AG09309 (cell line): ENCODE measurements around the gene KRTAP1-1.
"Not testable (repeated sequence)": the region's sequence is repeated elsewhere in the genome, so short reads cannot be mapped to it uniquely, and the experiment has no call there.

Experiments
- DNase-seq: peaks from one replicate; pipeline ENCODE4 v3.0.0-alpha.2; 2010; ENCODE audit warnings: low read depth
- H3K4me3 ChIP-seq: 2 replicates; pipeline ENCODE4 v1.5.1; 2011; ENCODE audit warnings: mild to moderate bottlenecking, low read depth, low read length, moderate library complexity; ENCODE audit not compliant: control insufficient read depth
- CTCF ChIP-seq: IDR thresholded peaks from 2 replicates; pipeline ENCODE4 v1.5.1; 2011; ENCODE audit warnings: mild to moderate bottlenecking, low read depth, low read length, inconsistent platforms; ENCODE audit not compliant: insufficient read depth, control insufficient read depth; ENCODE audit errors: missing control alignments

KRTAP1-1 gene, protein sequence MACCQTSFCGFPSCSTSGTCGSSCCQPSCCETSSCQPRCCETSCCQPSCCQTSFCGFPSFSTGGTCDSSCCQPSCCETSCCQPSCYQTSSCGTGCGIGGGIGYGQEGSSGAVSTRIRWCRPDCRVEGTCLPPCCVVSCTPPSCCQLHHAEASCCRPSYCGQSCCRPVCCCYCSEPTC

DNA sequence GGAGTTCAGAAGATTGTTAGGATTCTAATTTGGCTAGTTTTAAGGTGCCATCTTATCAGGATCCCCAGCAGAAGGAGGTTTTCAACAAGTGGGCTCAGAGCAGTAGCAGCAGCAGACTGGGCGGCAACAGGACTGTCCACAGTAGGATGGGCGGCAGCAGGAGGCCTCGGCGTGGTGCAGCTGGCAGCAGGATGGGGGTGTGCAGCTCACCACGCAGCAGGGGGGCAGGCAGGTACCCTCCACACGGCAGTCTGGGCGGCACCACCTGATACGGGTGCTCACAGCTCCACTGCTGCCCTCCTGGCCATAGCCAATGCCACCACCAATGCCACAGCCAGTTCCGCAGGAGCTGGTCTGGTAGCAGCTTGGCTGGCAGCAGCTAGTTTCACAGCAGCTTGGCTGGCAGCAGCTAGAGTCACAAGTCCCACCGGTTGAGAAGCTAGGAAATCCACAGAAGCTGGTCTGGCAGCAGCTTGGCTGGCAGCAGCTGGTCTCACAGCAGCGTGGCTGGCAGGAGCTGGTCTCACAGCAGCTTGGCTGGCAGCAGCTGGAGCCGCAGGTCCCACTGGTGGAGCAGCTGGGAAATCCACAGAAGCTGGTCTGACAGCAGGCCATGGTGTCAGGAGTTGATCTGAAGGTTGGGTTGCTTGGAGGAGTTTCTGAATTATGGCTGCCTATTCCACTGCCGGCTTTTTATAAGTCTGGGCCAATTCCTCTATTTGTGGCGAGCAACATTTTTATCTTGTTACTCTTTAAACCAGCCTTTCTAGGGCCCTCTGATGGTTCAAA, at the start of gene KRTAP1-1:
TSS of gene KRTAP1-1 (minus strand) at position 668 of the 789 bp plus-strand sequence. CDS start at position 615, 53 bp downstream.
- DNase-seq = not testable (repeated sequence)

GRCh38 chr17:41088760-41089352, 47.6 kb upstream of the KRTAP1-1 start:
- H3K4me3 ChIP-seq, DNase-seq: not testable (repeated sequence)

More for the DNA sequence above, at the start of gene KRTAP1-1:
- peak; percentile 26 for TF ChIP-seq CTCF
- H3K4me3 ChIP-seq = not testable (repeated sequence)

GRCh38 chr17:41084100-41084856, 43.0 kb upstream of the KRTAP1-1 start, which contains the start of gene KRTAP4-7:
Gene KRTAP4-7, plus strand, starts transcription at chr17:41084150. Its CDS starts 57 bp downstream, at chr17:41084207.
- DNase-seq, H3K4me3 ChIP-seq: not testable (repeated sequence)

DNA sequence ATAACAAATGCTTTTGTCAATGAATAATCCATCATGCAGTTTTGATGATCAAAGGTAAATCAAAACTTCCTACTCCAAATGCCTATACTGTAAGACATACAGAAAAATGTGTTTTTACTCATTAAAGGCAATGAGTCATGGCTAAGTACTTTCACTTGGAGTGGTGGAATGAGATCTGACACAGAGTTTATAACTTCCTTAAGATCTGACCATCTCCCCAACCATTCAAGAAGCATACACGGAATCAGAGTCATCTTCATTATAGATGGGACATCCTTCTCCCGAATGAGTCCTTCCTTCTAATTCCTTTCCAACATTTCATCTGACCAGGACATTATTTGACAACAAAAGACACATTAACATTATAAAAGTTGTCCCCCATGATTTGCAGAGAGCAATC, 42.2 kb upstream of the KRTAP1-1 start:
- DNase-seq, H3K4me3 ChIP-seq: not testable (repeated sequence)

DNA sequence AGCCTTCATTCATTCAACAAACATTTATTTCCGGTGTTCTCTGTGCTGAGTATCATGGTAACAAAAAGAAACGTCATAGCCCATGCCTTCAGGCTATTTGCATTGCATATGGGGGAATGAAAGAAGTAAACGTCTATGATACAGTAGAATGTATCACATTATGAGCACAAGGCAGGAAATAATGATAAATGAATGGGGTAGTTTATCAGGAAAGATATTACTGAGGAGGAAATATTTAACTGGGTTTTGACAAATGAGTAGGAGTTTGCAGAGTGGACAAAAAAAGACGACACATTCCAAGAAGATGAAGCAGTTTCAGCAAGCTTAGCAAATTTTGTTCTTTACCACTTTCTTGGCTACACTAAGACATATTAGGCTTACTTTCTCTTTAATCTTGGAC, 41.4 kb upstream of the KRTAP1-1 start:
- H3K4me3 ChIP-seq = no peak overlapping the region
- no peak for DNase-seq

GRCh38 chr17:41076788-41077187, 35.5 kb upstream of the KRTAP1-1 start:
- no peak for DNase-seq
- TF ChIP-seq CTCF = no peak
- H3K4me3 ChIP-seq = no peak overlapping the region

More for the DNA sequence above, 41.4 kb upstream of the KRTAP1-1 start:
- no peak for TF ChIP-seq CTCF

DNA sequence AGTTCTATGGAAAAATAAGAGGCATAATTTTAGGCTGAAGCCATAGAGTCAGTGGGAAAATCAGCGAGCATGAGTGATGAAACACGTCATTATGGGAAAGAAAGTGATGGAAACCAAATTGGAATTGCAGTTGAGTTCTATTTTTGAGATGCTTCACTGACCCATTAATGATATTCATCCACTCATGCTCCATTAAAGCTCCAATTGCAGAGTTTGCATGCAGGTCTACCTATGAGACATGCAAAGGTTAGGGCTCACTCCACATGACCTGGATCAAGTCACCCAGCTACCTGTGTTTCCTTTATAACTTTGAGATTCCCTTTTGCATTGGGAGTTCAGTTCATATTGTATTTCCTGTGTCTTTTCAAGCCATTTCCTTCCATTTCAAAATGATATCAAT, 32.4 kb upstream of the KRTAP1-1 start:
- DNase-seq = no peak
- H3K4me3 ChIP-seq = no peak overlapping the region
- no peak for TF ChIP-seq CTCF
